H9 (cell line): Measurements from ENCODE around the gene SASH3. TPM values are rescaled to one million over a fixed set of nuclear protein-coding genes. Genes with fewer than 3 reads are reported as not detected.

Experiments
- DNase-seq: peaks from one replicate; pipeline ENCODE4 v3.0.0-alpha.2; 2017
- H2AFZ ChIP-seq: one replicate; pipeline ENCODE4 v1.6.1; 2013; ENCODE audit warnings: mild to moderate bottlenecking, low read length, control low read depth, moderate library complexity
- H2AK5ac ChIP-seq: 2 replicates; pipeline ENCODE4 v1.6.1; 2013; ENCODE audit warnings: low read length, control low read depth, mixed read lengths; ENCODE audit not compliant: insufficient read length
- H2BK120ac ChIP-seq: one replicate; pipeline ENCODE4 v1.6.1; 2013; ENCODE audit warnings: low read depth, mild to moderate bottlenecking, low read length, control low read depth, inconsistent platforms; ENCODE audit not compliant: poor library complexity, severe bottlenecking
- H2BK12ac ChIP-seq: 2 replicates; pipeline ENCODE4 v1.6.1; 2013; ENCODE audit warnings: low read length, control low read depth, mixed read lengths, low read depth; ENCODE audit not compliant: insufficient read length
- H2BK15ac ChIP-seq: 2 replicates; pipeline ENCODE4 v1.6.1; 2013; ENCODE audit warnings: low read depth, low read length, control low read depth
- H2BK20ac ChIP-seq: one replicate; pipeline ENCODE4 v1.6.1; 2013; ENCODE audit warnings: low read depth, mild to moderate bottlenecking, low read length, control low read depth, inconsistent platforms; ENCODE audit not compliant: poor library complexity, severe bottlenecking
- H2BK5ac ChIP-seq: 2 replicates; pipeline ENCODE4 v1.6.1; 2013; ENCODE audit warnings: low read length, control low read depth, mixed read lengths; ENCODE audit not compliant: insufficient read length
- H3K14ac ChIP-seq: 2 replicates; pipeline ENCODE4 v1.6.1; 2013; ENCODE audit warnings: low read length, control low read depth; ENCODE audit not compliant: insufficient read depth
- H3K18ac ChIP-seq: 2 replicates; pipeline ENCODE4 v1.6.1; 2013; ENCODE audit warnings: low read depth, mild to moderate bottlenecking, mixed read lengths, low read length, control low read depth; ENCODE audit not compliant: insufficient read length
- H3K23ac ChIP-seq: 2 replicates; pipeline ENCODE4 v1.6.1; 2013; ENCODE audit warnings: low read length, control low read depth, mixed read lengths, low read depth; ENCODE audit not compliant: insufficient read length
- H3K23me2 ChIP-seq: 2 replicates; pipeline ENCODE4 v1.6.1; 2013; ENCODE audit warnings: low read depth, mild to moderate bottlenecking, mixed read lengths, low read length, control low read depth; ENCODE audit not compliant: insufficient read length, poor library complexity, severe bottlenecking
- H3K27ac ChIP-seq: 2 replicates; pipeline ENCODE4 v1.5.1; 2013; ENCODE audit warnings: low read length, control low read depth, mixed read lengths, low read depth; ENCODE audit not compliant: insufficient read length
- H3K27me3 ChIP-seq: 2 replicates; pipeline ENCODE4 v1.6.1; 2013; ENCODE audit warnings: low read length, control low read depth, inconsistent platforms; ENCODE audit not compliant: insufficient read depth
- H3K4ac ChIP-seq: 2 replicates; pipeline ENCODE4 v1.6.1; 2013; ENCODE audit warnings: low read depth, mild to moderate bottlenecking, control low read depth, inconsistent platforms, low read length, moderate library complexity
- H3K4me1 ChIP-seq: 2 replicates; pipeline ENCODE4 v1.6.1; 2013; ENCODE audit warnings: low read length, control low read depth, inconsistent platforms; ENCODE audit not compliant: insufficient read depth
- H3K4me2 ChIP-seq: 2 replicates; pipeline ENCODE4 v1.6.1; 2013; ENCODE audit warnings: low read length, control low read depth, mixed read lengths; ENCODE audit not compliant: insufficient read length, insufficient read depth
- H3K56ac ChIP-seq: 2 replicates; pipeline ENCODE4 v1.6.1; 2013; ENCODE audit warnings: low read depth, mild to moderate bottlenecking, mixed read lengths, low read length, control low read depth; ENCODE audit not compliant: insufficient read length
- H3K79me1 ChIP-seq: 2 replicates; pipeline ENCODE4 v1.6.1; 2013; ENCODE audit warnings: low read depth, mild to moderate bottlenecking, moderate library complexity, low read length, control low read depth, inconsistent platforms; ENCODE audit not compliant: insufficient read depth, poor library complexity, severe bottlenecking
- H3K79me2 ChIP-seq: 2 replicates; pipeline ENCODE4 v1.6.1; 2013; ENCODE audit warnings: low read length, control low read depth, inconsistent platforms; ENCODE audit not compliant: insufficient read depth
- H3K9ac ChIP-seq: 2 replicates; pipeline ENCODE4 v1.6.1; 2013; ENCODE audit warnings: low read length, control low read depth, mixed read lengths; ENCODE audit not compliant: insufficient read length; ENCODE audit errors: extremely low read depth
- H3K9me3 ChIP-seq: one replicate; pipeline ENCODE4 v1.6.1; 2013; ENCODE audit warnings: low read depth, low read length, inconsistent platforms; ENCODE audit not compliant: control insufficient read depth
- H3T11ph ChIP-seq: one replicate; pipeline ENCODE4 v1.6.1; 2013; ENCODE audit warnings: mild to moderate bottlenecking, low read length, control low read depth, inconsistent platforms
- H4K20me1 ChIP-seq: one replicate; pipeline ENCODE4 v1.6.1; 2013; ENCODE audit not compliant: control insufficient read depth, insufficient read length, insufficient read depth
- H4K5ac ChIP-seq: 2 replicates; pipeline ENCODE4 v1.6.1; 2013; ENCODE audit warnings: low read depth, mild to moderate bottlenecking, mixed read lengths, low read length, control low read depth; ENCODE audit not compliant: insufficient read length
- H4K8ac ChIP-seq: replicated peaks from 2 replicates; pipeline ENCODE4 v1.6.1; 2013; ENCODE audit warnings: low read length, control low read depth, mixed read lengths, low read depth; ENCODE audit not compliant: insufficient read length
- H4K91ac ChIP-seq: 2 replicates; pipeline ENCODE4 v1.6.1; 2013; ENCODE audit warnings: low read depth, mild to moderate bottlenecking, moderate library complexity, mixed read lengths, low read length, control low read depth; ENCODE audit not compliant: insufficient read length
- H3K27ac Mint-ChIP-seq, 3 experiments: 2 replicates in 2 of 3; 3 replicates in 1 of 3; pipeline ENCODE4 v1.8.0; 2020 to 2021; ENCODE audit warnings: mixed read lengths in 3 of 3, mild to moderate bottlenecking in 1 of 3, moderate library complexity in 1 of 3
- H3K27me3 Mint-ChIP-seq: 2 replicates; pipeline ENCODE4 v1.8.0; 2021; ENCODE audit warnings: low read depth, mild to moderate bottlenecking, moderate library complexity, mixed read lengths
- H3K36me3 Mint-ChIP-seq, 3 experiments: 2 replicates in 2 of 3; 3 replicates in 1 of 3; pipeline ENCODE4 v1.8.0; 2020 to 2021; ENCODE audit warnings: low read depth in 3 of 3, mixed read lengths in 3 of 3; ENCODE audit not compliant: insufficient read depth in 1 of 3
- H3K4me1 Mint-ChIP-seq, 2 experiments: 2 replicates each; pipeline ENCODE4 v1.8.0; 2020; ENCODE audit warnings: mixed read lengths in 2 of 2
- H3K4me3 Mint-ChIP-seq, 2 experiments: 2 replicates in 1 of 2; 3 replicates in 1 of 2; pipeline ENCODE4 v1.8.0; 2020 to 2021; ENCODE audit warnings: mild to moderate bottlenecking in 2 of 2, mixed read lengths in 2 of 2, moderate library complexity in 1 of 2
- H3K9me3 Mint-ChIP-seq, 2 experiments: 2 replicates in 1 of 2; 3 replicates in 1 of 2; pipeline ENCODE4 v1.8.0; 2020; ENCODE audit warnings: mild to moderate bottlenecking in 2 of 2, mixed read lengths in 2 of 2, moderate library complexity in 1 of 2
- CTCF ChIP-seq: fragments of 200-600 bp; sonication (generic); conservative IDR thresholded peaks from 3 replicates; pipeline ENCODE4 v1.8.0; 2021; ENCODE audit warnings: antibody characterized with exemption, mild to moderate bottlenecking
- WGBS: extraction: QIAGEN DNeasy Blood & Tissue Kit; methylation state at CpG from one replicate; pipeline ENCODE4 v1.1.7; 2013; ENCODE audit warnings: missing lambda C conversion rate, low lambda C conversion rate, mixed read lengths; ENCODE audit not compliant: insufficient read length; ENCODE audit errors: extremely low coverage; 5-methylcytosine and 5-hydroxymethylcytosine counted together
- total RNA-seq: library from RNA; stranded (reverse); gene quantifications from 2 replicates; pipeline ENCODE4 v1.2.1, GENCODE V29; 2021

The SASH3 gene
- total RNA-seq, 1 experiment from 2014 or later = not detected

- H3K9me3 Mint-ChIP-seq = peaks cover 0 to 71% of the 10 kb centered on the region in 2 experiments; a peak in 3 of 5 replicates
- Histone ChIP-seq H3K27me3 (no peaks in the 10 kb centered on the region), H3K56ac (no peak overlapping the region), H3K18ac (no peak overlapping the region), H2BK12ac (no peak overlapping the region), H3K23me2 (no peaks in the 10 kb centered on the region), H2AK5ac (no peak overlapping the region), H3K4me1 (no peaks in the 10 kb centered on the region), H4K5ac (no peak overlapping the region), H3K14ac (no peak overlapping the region), H2BK5ac (no peak overlapping the region), H3T11ph (no peak overlapping the region), H3K9ac (no peak overlapping the region), H3K79me2 (no peaks in the 10 kb centered on the region), H3K27ac (no peak overlapping the region), H3K79me1 (no peaks in the 10 kb centered on the region), H3K4ac (no peak overlapping the region), H2BK15ac (no peak overlapping the region), H4K20me1 (no peaks in the 10 kb centered on the region), H3K4me2 (no peak overlapping the region), H4K91ac (no peak overlapping the region), H2BK120ac (no peak overlapping the region), H2AFZ (no peak overlapping the region), H2BK20ac (no peak overlapping the region), H3K9me3 (no peaks in the 10 kb centered on the region), H4K8ac (no peak overlapping the region), H3K23ac (no peak overlapping the region)
- peaks cover 0 to 6% (median 0%) of the 10 kb centered on the region in 3 experiments; a peak in 2 of 7 replicates for H3K36me3 Mint-ChIP-seq
- no peak overlapping the region for H3K4me3 Mint-ChIP-seq
- H3K27ac Mint-ChIP-seq = no peak overlapping the region
- H3K27me3 Mint-ChIP-seq = no peaks in the 10 kb centered on the region; the same call in 1 of the 2 replicates
- DNase-seq = no peak
- no peaks in the 10 kb centered on the region for H3K4me1 Mint-ChIP-seq
- WGBS = no CpG with 5 or more reads among the region's 9 CpGs
- no peak for TF ChIP-seq CTCF
Measured at GRCh38 chrX:129790808-129791207, 11.1 kb downstream of the SASH3 start.
